GM21360 (cell line): Measurements from ENCODE around the gene LHFPL2.

Source experiments
- ATAC-seq: cut with Tn5 transposase; IDR thresholded peaks from one replicate; pipeline ENCODE4 v1.9.1; 2021; ENCODE audit warnings: mild to moderate bottlenecking, moderate library complexity; ENCODE audit not compliant: unreplicated experiment

The LHFPL2 gene

GRCh38 chr5:78600687-78601414, 47.7 kb downstream of the LHFPL2 start:
- no peak for ATAC-seq

- ATAC-seq = no peak
These were observed 49.6 kb downstream of the LHFPL2 start for GRCh38 chr5:78598973-78599372.

- ATAC-seq = no peak
These were observed 50.6 kb downstream of the LHFPL2 start for GRCh38 chr5:78597974-78598371.

GRCh38 chr5:78597068-78597973, 51.3 kb downstream of the LHFPL2 start:
- no peak for ATAC-seq

GRCh38 chr5:78595458-78595921, 53.1 kb downstream of the LHFPL2 start:
- ATAC-seq = no peak

GRCh38 chr5:78594610-78595457, 53.7 kb downstream of the LHFPL2 start:
- no peak for ATAC-seq

- no peak for ATAC-seq
These were observed 54.6 kb downstream of the LHFPL2 start for GRCh38 chr5:78594021-78594420.

- no peak for ATAC-seq
These were observed 55.1 kb downstream of the LHFPL2 start for GRCh38 chr5:78593465-78593864.

GRCh38 chr5:78592735-78593386, 55.7 kb downstream of the LHFPL2 start:
- no peak for ATAC-seq

GRCh38 chr5:78591972-78592700, 56.4 kb downstream of the LHFPL2 start:
- no peak for ATAC-seq

GRCh38 chr5:78591138-78591612, 57.4 kb downstream of the LHFPL2 start:
- no peak for ATAC-seq

- ATAC-seq = no peak
These were observed 58.6 kb downstream of the LHFPL2 start for GRCh38 chr5:78589923-78590322.

- ATAC-seq = no peak
These were observed 60.1 kb downstream of the LHFPL2 start for GRCh38 chr5:78588507-78588906.

- ATAC-seq = no peak
These were observed 60.7 kb downstream of the LHFPL2 start for GRCh38 chr5:78587775-78588291.

GRCh38 chr5:78587081-78587774, 61.3 kb downstream of the LHFPL2 start:
- no peak for ATAC-seq

GRCh38 chr5:78586251-78586650, 62.3 kb downstream of the LHFPL2 start:
- ATAC-seq = no peak

- no peak for ATAC-seq
These were observed 70.6 kb downstream of the LHFPL2 start for GRCh38 chr5:78578015-78578414.

GRCh38 chr5:78577071-78577807, 71.3 kb downstream of the LHFPL2 start:
- ATAC-seq = no peak
